Measurements from ENCODE around the gene B3GNT3. TPM values are rescaled to one million over a fixed set of nuclear protein-coding genes. Genes with fewer than 3 reads are reported as not detected.
"Not testable (repeated sequence)": the region's sequence is repeated elsewhere in the genome, so short reads cannot be mapped to it uniquely, and the experiment has no call there.

The B3GNT3 gene
- polyA plus RNA-seq, 3 donors: 4.6 to 11.3 (median 5.3) TPM

- peak in 1 of 3 donors; percentile 55 for DNase-seq (ENCODE audit: low read depth in 3 of 3, low spot score in 2 of 3)
These were observed 28.3 kb upstream of the B3GNT3 start for GRCh38 chr19:17766543-17767131.

DNA sequence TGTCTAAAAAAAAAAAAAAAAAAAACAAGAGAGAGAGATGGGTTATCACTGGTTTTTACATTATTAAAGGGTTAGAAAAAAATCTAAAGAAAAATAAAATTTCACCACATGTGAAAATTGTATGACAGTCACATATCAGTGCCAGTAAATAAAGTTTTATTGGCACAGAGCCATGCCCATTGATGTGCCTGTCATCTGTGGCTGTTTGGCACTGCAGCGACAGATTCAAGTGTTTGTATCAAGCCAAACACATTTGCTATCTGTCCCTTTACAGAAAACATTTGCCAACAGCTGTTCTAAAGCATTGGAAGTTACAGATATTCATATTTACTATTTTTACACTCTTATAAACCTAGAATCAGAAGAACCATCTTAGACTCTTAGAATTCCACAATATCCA, 27.4 kb upstream of the B3GNT3 start:
- DNase-seq (ENCODE audit: low read depth in 3 of 3, low spot score in 2 of 3): no peak

GRCh38 chr19:17770613-17771012, 24.3 kb upstream of the B3GNT3 start:
- no peak for DNase-seq (ENCODE audit: low read depth in 3 of 3, low spot score in 2 of 3)

DNA sequence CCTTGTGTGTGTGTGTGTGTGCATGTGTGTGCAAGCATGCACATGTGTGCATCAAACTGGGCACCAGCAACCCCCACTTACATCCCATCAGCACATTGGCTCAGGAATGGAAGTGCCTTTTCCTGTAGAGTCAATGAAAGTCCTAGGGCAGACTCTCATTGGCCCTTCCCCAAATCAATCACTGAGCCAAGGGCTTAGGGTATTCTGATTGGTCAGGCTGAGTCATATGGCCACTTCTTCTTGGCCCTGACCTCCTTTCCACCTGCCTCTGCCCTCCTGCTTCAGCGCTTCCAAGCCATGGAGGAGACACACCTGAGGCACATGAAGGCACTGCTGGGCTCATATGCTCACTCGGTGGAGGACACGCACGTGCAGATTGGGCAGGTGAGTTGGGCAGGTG, 22.8 kb upstream of the B3GNT3 start:
- no peak for DNase-seq (ENCODE audit: low read depth in 3 of 3, low spot score in 2 of 3)

DNA sequence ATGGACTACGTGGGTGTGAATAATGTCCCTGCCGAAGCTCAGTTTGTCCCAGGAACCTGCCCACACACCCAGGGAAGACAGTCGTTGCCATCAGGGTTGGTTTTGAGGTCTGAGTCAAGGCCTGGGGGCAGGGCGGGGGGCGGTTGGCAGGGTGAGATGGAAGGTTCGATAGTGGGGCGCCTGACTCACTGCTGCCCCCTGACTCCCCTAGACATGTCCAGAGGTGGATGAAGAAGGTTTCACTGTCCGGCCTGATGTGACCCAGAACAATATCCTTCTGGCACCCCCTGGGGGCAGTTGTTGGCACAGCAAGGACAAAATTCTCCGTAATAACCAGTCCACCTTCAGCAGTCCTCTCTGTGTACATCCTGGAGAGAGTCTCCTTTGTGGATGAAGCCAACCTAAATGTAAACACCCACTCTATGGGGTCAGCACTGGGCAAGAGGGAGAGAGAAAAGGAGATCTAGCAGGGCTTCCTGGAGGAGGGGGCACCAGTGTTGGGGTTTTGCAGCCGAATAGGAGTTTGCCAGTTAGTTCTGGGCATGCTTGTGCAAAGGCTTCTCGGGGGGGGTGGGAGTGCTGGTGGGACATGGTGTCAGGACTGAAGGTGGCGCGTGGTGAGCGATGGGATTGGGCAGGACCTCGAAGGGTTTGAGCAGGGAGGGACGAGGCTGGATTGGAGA, 19.6 kb upstream of the B3GNT3 start:
- no peak for DNase-seq (ENCODE audit: low read depth in 3 of 3, low spot score in 2 of 3)

DNA sequence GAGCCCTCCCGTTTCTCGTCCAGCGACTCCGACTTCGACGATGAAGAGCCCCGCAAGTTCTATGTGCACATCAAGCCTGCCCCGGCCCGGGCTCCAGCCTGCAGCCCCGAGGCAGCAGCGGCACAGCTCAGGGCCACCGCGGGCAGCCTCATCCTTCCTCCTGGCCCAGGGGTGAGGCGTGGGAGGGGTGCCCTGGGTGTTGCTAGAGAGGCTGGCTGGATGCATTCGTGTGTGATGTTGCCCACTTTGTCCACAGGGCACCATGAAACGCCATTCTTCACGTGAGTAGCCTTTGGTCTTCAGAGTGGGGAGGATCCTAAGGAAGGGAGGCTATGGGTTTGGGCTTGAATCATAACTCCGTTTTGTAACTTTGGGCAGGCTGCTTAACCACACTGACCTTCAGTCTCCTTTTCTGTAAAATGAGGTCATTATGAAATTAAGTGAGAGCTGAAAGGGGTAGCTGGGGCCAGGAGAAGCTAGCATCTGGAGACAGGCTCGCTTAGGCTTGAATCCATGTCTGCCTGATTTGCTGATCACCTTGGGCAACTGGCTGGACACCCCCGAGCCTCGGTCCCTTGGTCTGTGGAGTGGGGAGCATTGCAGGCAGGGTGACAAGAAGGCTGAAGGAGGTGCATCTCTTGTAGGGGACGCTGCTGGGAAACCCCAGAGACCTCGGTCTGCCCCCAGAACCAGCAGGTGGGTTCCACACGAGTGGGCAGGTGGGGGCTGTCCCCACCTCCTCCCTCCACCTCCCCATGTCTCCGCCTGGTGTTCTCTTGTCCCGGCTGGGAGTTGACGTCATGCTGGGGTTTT, 18.7 kb upstream of the B3GNT3 start:
- no peak for DNase-seq (ENCODE audit: low read depth in 3 of 3, low spot score in 2 of 3)

GRCh38 chr19:17777840-17778239, 17.1 kb upstream of the B3GNT3 start:
- DNase-seq (ENCODE audit: low read depth in 3 of 3, low spot score in 2 of 3): not testable (repeated sequence)

DNA sequence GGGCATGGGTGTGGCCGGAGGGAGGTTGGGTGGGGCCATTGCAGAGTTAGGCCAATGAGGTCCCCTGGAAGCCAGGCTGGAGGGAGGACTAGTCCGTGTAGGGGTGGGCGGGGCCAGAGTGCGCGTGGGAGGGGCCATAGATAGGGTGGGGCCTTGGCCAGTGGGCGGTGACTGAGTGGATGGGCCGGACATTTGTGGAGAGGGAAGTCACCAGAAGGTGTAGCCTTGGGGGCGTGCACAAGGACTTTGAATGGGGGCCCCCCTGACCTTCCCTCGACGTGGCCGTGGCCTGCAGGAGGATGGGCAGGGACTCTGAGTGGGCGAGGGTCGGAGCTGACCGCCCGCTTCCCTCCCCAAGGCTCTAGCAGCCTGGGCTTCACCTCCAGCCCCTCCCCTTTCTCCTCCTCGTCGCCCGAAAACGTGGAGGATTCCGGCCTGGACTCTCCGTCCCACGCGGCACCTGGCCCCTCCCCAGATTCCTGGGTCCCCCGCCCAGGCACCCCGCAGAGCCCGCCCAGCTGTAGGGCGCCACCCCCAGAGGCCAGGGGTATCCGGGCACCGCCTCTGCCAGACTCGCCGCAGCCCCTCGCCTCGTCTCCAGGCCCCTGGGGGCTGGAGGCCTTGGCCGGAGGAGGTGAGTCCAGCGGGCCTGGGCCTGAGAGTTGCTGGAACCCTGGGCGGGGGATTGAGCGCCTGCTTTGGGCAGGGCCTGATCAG, 16.5 kb upstream of the B3GNT3 start:
- no peak for DNase-seq (ENCODE audit: low read depth in 3 of 3, low spot score in 2 of 3)

DNA sequence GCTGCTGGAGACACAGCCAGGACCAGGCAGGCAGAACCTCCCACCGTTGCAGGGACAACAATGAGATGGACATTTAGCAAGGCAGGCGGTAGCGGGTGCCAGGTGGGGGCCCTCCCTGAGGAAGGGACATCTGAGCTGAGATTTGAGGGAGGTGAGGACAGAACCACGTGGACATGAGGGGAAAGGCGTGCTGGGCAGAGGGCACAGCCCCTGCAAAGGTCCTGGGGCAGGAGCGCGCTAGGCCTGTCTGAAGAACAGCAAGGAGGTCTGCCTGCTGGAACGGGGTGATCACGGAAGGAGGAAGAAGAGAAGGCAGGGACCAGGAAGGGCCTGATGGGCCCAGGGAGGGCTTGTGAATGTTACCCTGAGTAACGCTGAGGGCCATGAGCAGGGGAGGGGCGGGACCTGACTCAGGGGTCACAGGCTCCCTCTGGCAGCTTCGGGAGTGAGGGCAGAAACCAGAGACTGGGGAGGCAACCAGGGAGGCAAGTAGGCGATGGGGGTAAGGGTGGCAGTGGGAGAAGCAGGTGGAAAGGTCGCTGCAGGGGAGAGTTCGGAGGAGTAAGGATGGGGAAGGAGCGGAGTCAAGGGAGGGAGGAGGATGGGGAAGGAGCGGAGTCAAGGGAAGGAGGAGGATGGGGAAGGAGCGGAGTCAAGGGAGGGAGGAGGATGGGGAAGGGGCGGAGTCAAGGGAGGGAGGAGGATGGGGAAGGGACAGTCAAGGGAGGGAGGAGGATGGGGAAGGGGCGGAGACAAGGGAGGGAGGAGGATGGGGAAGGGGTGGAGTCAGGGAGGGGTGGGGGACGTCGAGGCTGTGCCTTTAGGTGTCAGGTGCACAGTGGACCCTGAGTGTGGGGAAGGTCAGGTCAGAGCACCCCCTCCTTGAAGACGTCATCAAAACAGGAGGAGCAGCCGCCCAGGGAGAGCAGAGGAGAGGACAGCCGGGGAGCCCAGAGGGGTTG, 15.7 kb upstream of the B3GNT3 start:
- DNase-seq (ENCODE audit: low read depth in 3 of 3, low spot score in 2 of 3): no peak

DNA sequence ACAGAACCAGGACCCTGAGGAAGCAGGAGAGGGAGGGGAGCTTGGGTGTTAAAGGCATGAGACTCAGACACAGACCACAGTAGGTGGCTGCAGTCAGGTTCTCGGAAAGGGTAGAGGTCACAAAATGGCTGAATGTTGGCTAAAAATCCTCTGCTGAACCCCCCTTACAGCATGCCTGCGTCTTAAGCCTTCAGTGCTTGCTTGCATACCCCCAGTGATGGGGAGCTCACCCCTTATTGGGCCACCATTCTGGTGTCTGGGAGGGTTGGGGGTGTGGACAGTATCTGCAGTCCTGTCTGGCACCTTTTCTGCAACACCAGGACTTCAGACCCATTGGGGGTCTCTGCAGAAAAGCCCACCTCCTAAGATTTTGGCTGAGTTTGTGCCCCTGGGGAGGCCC, 14.2 kb upstream of the B3GNT3 start:
- no peak for DNase-seq (ENCODE audit: low read depth in 3 of 3, low spot score in 2 of 3)

DNA sequence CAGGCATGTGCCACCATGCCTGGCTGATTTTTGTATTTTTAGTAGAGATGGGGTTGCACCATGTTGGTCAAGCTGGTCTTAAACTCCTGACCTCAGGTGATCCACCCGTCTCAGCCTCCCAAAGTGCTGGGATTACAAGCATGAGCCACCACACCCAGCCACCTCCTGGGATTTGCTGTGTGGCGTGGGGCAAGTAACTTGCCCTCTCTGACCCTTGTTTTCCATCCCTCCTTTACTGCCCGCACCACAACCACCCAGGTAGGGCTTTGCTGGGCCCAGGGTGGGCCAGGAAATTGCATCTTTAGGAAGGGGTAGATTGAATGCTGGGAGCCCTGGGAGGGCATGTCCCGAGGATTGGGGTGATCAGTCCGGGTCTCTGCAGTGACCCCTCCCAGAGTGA, 11.2 kb upstream of the B3GNT3 start:
- not testable (repeated sequence) for DNase-seq (ENCODE audit: low read depth in 3 of 3, low spot score in 2 of 3)

GRCh38 chr19:17784201-17785008, 10.5 kb upstream of the B3GNT3 start:
- peak in 1 of 3 donors; percentile 68 for DNase-seq (ENCODE audit: low read depth in 3 of 3, low spot score in 2 of 3)

DNA sequence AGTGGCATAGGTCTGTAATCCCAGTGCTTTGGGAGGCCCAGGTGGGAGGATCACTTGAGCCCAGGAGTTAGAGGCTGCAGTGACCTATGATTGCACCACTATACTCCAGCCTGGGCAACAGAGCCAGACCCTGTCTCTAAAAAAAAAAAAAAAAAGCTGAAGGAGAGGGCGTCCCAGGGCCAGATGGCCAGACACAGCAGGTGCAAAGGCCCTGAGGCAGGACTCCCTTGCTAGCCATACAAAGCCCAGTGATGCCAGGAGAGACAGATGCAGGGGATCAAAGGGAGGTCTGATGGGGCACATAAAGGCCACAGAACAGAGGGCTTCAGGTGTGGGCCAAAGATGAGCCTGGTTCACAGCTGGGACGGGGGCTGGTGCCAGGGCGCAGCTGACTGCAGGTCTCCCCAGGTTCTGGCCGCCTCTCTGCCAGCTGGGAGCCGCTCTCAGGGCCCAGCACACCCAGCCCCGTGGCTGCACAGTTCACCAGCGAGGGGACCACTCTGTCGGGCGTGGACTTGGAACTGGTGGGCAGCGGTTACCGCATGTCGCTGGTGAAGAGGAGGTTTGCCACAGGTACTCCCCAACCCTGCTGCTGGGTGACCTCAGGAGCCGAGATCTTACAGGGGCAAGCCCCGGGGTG, 7.5 kb upstream of the B3GNT3 start:
- DNase-seq (ENCODE audit: low read depth in 3 of 3, low spot score in 2 of 3): no peak

DNA sequence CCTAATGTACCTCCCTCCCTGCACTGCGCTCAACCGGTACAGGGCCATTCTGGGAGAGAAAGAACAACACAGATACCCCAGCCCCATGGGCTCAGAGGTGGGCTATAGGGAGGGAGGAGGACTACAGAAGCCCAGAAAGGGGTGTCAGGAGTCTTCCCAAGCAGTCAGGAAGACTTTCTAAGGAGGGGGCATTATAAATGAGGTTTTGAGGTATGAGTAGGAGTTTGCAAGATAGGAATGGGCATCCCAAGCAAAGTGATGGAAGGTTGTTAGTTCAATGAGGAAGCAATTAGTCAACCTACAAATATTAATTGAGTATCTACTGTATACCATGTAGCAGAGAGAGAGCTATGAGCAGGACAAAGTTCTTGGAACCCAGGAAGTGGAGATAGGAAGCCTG, 6.3 kb upstream of the B3GNT3 start:
- DNase-seq (ENCODE audit: low read depth in 3 of 3, low spot score in 2 of 3): no peak

DNA sequence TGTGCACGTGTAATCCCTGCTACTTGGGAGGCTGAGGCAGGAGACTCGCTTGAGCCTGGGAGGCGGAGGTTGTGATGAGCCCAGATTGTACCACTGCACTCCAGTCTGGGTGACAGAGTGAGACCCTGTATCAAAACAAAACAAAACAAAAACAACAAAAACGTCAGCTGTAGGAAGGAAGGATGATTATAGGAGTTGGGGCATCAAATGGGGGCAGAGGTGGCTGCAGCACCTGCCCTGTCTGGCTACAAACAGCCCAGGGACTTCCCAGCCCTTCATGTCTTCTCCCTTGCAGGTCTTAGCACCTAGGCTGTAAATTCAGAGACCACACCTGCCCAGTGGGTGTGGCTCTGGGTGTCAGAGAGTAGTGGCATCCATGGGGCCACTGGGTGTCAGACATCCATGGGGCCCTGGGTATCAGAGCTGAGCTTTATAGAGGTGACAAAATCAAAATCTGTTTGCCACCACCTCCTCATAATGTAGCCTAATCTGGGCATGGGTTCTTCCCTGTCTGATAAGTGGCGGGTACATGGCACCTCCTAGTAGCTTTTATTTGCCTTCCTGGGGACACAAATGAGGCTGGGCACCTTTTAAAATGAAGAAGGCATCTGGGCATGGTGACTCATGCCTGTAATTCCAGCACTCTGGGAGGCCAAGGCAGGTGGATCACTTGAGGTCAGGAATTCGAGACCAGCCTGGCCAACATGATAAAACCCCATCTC, 4.7 kb upstream of the B3GNT3 start:
- DNase-seq (ENCODE audit: low read depth in 3 of 3, low spot score in 2 of 3): no peak

DNA sequence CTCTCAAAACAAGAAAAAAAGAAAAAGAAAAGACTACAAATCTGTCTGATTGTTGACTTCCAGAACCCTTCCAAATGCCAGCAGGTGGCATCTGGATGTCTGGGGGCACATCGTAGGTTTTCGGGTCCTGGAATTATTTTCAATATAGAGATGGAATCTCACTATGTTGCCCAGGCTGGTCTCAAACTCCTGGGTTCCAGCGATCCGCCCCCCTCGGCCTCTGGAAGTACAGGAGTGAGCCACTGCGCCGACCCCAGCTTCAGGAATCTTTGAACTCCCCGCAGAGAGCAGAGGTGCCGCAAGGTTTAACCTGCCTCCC, 567 bp upstream of the B3GNT3 start:
- no peak for DNase-seq (ENCODE audit: low read depth in 3 of 3, low spot score in 2 of 3)

DNA sequence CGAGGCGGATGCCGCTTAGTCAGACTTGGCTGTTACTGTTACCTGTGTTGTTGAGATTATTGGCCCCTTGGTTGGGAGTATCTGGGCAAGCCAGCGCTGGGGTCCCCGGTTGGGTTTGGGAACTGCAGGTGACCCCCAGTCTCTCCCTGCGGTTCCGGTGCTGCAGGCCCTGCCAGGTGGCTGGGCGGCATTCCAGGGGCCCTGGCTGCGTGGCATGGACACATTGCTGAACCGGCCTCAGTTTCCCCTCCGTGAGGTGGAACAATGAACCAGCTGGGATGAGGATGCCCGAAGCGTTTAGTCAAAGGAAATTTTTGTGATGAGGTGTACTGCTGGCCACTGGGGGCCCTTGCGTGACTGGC, 538 bp downstream of the B3GNT3 start:
- DNase-seq (ENCODE audit: low read depth in 3 of 3, low spot score in 2 of 3): no peak

All from right renal cortex interstitium (tissue), 3 donors.